ENCODE measurements around the gene IMMP2L.

DNA sequence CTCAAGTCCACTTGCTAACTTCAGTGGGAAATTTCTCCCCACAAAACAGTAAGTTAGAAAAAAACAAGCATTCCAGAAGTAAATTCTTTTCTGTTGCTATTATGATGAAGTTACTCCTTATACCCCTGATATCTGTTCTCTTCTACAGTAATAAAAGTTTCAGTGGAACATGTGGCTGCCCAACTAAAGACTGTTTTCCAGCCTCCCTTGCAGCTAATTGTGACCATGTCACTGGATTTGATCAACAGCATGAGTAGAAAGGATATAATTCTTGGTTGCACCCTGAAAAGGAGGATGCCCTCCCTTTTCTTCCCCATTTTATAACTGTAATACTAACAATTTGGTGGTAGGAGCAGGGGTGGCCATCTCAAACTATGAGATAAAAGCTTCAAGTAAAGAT, 40.6 kb downstream of the IMMP2L start:
- TF ChIP-seq, protein P1, sequence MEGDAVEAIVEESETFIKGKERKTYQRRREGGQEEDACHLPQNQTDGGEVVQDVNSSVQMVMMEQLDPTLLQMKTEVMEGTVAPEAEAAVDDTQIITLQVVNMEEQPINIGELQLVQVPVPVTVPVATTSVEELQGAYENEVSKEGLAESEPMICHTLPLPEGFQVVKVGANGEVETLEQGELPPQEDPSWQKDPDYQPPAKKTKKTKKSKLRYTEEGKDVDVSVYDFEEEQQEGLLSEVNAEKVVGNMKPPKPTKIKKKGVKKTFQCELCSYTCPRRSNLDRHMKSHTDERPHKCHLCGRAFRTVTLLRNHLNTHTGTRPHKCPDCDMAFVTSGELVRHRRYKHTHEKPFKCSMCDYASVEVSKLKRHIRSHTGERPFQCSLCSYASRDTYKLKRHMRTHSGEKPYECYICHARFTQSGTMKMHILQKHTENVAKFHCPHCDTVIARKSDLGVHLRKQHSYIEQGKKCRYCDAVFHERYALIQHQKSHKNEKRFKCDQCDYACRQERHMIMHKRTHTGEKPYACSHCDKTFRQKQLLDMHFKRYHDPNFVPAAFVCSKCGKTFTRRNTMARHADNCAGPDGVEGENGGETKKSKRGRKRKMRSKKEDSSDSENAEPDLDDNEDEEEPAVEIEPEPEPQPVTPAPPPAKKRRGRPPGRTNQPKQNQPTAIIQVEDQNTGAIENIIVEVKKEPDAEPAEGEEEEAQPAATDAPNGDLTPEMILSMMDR (IDR thresholded peaks at IDR 0.05) = no peak
- no peak for TF ChIP-seq POLR2A (IDR thresholded peaks at IDR 0.05)

Measured in right lobe of liver (tissue), 4 donors.